Heart left ventricle (tissue), 13 donors: ENCODE data around the gene RPL38.

ENCODE experiments used
- CTCF ChIP-seq, 12 donors: fragments of 200-600 bp; sonication (generic) in 4 of 12; IDR thresholded peaks; one replicate each; pipeline versions ENCODE4 v1.5.0 to v1.8.0; 2018 to 2022; ENCODE audit warnings: antibody characterized with exemption in 12 of 12, mild to moderate bottlenecking in 5 of 12
- POLR2A ChIP-seq, 2 donors: fragments of 450-650 bp; IDR thresholded peaks; one replicate each; pipeline ENCODE4 v1.6.1; 2017; ENCODE audit warnings: antibody characterized with exemption in 2 of 2, mild to moderate bottlenecking in 2 of 2, moderate library complexity in 2 of 2
- donor health status: ischemic (EF 13 %, LVEDD 7.1; RV severe dilation, severe dysfunction).
- donor health status: DM: no; HTN: yes; CAD: no.
- donor health status: DM: no; HTN: no; CAD: no.
- donor health status: ischemic (EF 25% LVEDD 6.9; RV normal size, moderate dysfunction).
- donor health status: ischemic (EF 25% LVEDD 5.7; RV mildly dilated, moderate dysfunction).
- donor health status: ischemic (EF 35%, LVEDD 5.7; RV mildly dilated, moderate dysfunction).
- donor health status: nonischemic (EF 11% LVEDD 7.7; RV severe dilation, severe dysfunction).
- donor health status: DM: yes; HTN: yes; CAD: no.
- donor health status: PGD.
- donor health status: ischemic (EF 29% LVEDD 5.4; RV normal size, mild dysfunction).
- donor health status: nonischemic (EF 23%, LVEDD 6.1; RV moderate dilation, normal function).

GRCh38 chr17:74240618-74241205, 37.2 kb downstream of the RPL38 start:
- TF ChIP-seq CTCF (IDR thresholded peaks at IDR 0.05) (no peak), POLR2A (IDR thresholded peaks at IDR 0.05) (no peak)
